ENCODE measurements around the gene UMODL1. TPM values are rescaled to one million over a fixed set of nuclear protein-coding genes. Genes with fewer than 3 reads are reported as not detected.

Gene UMODL1
- total and polyA plus RNA-seq, 9 donors, result 0.01 to 2.2 (median 0.24) TPM; not detected in 5

DNA sequence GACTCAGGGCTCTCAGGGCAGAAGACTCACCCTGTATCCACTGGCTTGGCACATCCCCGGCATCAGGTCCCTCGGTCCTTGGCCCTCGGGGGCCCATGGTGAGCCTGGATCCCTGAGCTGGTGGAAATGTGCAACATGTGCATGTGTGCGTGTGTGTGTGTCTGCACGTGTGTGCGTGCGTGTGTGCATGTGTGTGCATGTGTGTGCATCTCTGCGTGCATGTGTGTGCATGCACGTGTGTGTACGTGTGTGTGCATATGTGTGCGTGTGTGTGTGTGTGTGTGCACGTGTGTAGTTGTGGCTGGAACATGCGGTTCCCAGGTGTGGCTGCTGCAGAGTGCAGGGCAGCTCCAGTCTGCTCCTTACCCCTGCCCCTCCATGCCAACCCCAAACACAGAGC is 51.3 kb downstream of the UMODL1 start:
- Histone ChIP-seq H3K9me3 (no peaks in the 10 kb centered on the region), H3K4me1 (ENCODE audit: insufficient read depth) (no peaks in the 10 kb centered on the region), H3K27me3 (no peaks in the 10 kb centered on the region), H3K36me3 (no peaks in the 10 kb centered on the region), H3K4me3 (no peak overlapping the region), H3K27ac (no peak overlapping the region)
- intact Hi-C loops (cut with DNase I), result loop anchor here in 2 of 4 donors (2.0 to 5.0 kb wide), 2 partner anchors 514 to 520 kb away; no protein-coding TSS in a partner anchor
- DNase-seq, result no peak
- WGBS, 3 donors, result 76 to 87% (median 83%) methylated on average over 13 of the region's 13 CpGs
- TF ChIP-seq, protein P1, sequence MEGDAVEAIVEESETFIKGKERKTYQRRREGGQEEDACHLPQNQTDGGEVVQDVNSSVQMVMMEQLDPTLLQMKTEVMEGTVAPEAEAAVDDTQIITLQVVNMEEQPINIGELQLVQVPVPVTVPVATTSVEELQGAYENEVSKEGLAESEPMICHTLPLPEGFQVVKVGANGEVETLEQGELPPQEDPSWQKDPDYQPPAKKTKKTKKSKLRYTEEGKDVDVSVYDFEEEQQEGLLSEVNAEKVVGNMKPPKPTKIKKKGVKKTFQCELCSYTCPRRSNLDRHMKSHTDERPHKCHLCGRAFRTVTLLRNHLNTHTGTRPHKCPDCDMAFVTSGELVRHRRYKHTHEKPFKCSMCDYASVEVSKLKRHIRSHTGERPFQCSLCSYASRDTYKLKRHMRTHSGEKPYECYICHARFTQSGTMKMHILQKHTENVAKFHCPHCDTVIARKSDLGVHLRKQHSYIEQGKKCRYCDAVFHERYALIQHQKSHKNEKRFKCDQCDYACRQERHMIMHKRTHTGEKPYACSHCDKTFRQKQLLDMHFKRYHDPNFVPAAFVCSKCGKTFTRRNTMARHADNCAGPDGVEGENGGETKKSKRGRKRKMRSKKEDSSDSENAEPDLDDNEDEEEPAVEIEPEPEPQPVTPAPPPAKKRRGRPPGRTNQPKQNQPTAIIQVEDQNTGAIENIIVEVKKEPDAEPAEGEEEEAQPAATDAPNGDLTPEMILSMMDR (IDR thresholded peaks at IDR 0.05), result no peak
- TF ChIP-seq POLR2A (IDR thresholded peaks at IDR 0.05) (no peak), EP300 (IDR thresholded peaks at IDR 0.05) (no peak)

DNA sequence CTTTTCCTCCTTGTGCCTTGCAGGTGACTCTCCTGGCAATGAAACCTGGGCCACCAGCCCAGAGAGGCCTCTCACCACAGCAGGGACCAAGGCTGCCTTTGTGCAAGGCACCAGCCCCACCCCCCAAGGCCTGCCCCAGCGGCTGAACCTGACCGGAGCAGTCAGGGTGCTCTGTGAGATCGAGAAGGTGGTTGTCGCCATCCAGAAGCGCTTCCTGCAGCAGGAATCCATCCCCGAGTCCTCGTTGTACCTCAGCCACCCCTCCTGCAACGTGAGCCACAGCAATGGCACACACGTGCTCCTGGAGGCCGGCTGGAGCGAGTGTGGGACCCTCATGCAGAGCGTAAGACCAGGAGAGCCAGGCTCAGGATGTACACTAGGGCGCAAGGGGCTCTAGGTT is 51.7 kb downstream of the UMODL1 start:
- DNase-seq, result no peak
- no peaks in the 10 kb centered on the region for H3K27me3 ChIP-seq
- no peak overlapping the region for H3K27ac ChIP-seq
- intact Hi-C loops (cut with DNase I), result loop anchor here in 2 of 4 donors (2.0 to 5.0 kb wide), 2 partner anchors 514 to 521 kb away; no protein-coding TSS in a partner anchor
- no peak overlapping the region for H3K4me3 ChIP-seq
- H3K4me1 ChIP-seq (ENCODE audit: insufficient read depth), result no peaks in the 10 kb centered on the region
- 56 to 63% (median 59%) methylated on average over 13 of the region's 13 CpGs for WGBS, 3 donors
- H3K9me3 ChIP-seq, result no peaks in the 10 kb centered on the region
- H3K36me3 ChIP-seq, result no peaks in the 10 kb centered on the region
- no peak for TF ChIP-seq POLR2A (IDR thresholded peaks at IDR 0.05)
- no peak for TF ChIP-seq EP300 (IDR thresholded peaks at IDR 0.05)
- TF ChIP-seq, protein P1 (IDR thresholded peaks at IDR 0.05), result no peak

DNA sequence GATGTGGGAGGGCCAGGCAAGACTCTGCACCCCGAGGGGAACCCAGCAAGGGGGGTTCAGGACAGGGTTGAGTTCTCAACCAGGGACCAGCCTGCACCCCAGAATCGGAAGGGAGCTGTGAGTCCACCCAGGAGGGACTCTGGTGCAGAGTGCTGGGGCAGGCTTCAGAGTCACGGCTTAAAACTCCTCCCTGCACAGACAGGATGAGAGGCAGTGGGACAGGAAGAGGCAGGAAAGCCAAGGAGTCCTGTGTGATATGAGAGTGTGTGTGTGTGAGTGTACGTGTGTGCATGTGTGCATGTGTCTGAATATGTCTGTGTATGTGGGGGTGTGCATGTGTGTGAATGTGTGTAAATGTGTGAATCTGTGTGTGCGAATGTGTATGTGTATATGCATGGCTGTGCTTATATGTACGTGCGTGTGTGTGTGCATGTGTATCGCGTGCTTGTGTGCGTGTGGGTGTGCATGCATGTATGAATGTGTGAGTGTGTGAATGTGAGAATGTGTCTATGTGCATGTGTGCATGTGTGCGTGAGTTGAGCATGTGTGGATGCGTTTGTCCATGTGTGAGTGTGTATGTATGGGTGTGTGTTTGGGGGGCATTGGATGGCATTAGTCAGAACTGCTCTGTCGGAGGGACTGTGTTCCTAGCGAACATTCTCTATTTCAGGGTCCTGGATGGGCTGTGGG is 52.2 kb downstream of the UMODL1 start:
- Histone ChIP-seq H3K27ac (no peak overlapping the region), H3K27me3 (no peaks in the 10 kb centered on the region), H3K4me3 (no peak overlapping the region), H3K36me3 (no peaks in the 10 kb centered on the region), H3K4me1 (ENCODE audit: insufficient read depth) (no peaks in the 10 kb centered on the region), H3K9me3 (no peaks in the 10 kb centered on the region)
- no peak for TF ChIP-seq POLR2A (IDR thresholded peaks at IDR 0.05)
- TF ChIP-seq, protein P1 (IDR thresholded peaks at IDR 0.05), result no peak
- TF ChIP-seq EP300 (IDR thresholded peaks at IDR 0.05), result no peak
- DNase-seq, result no peak
- intact Hi-C loops (cut with DNase I), result loop anchor here in 2 of 4 donors (2.0 to 5.0 kb wide), 2 partner anchors 515 to 521 kb away; no protein-coding TSS in a partner anchor
- 82% methylated on average over 14 of the region's 14 CpGs for WGBS, 3 donors

DNA sequence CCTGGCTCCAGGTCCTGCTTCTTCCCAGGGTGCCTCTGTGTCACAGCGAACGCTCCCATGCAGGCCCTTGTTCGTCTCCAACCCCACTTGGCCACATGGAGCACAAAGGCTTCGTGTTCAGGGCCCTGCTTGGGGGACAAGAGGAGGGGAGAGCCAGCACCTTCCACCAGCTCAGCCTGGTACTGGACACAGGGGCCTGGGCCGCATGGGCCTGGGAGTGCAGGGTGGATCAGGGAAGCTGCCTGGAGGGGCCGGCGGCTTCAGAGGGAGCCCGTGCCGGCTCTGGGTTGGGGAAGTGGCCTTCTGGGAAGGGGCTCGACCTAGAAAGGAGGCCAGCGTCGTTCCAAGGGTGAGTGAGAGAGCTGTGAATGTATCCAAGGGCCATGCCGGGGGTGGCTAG is 53.0 kb downstream of the UMODL1 start:
- Histone ChIP-seq H3K27me3 (no peaks in the 10 kb centered on the region), H3K4me3 (no peak overlapping the region), H3K36me3 (no peaks in the 10 kb centered on the region), H3K4me1 (ENCODE audit: insufficient read depth) (no peaks in the 10 kb centered on the region), H3K27ac (no peak overlapping the region), H3K9me3 (no peaks in the 10 kb centered on the region)
- WGBS, 3 donors, result 83 to 90% (median 85%) methylated on average over 13 of the region's 13 CpGs
- intact Hi-C loops (cut with DNase I), result loop anchor here in 1 of 4 donors (5.0 kb wide), 1 partner anchor 522 kb away; no protein-coding TSS in a partner anchor
- DNase-seq, result no peak
- TF ChIP-seq EP300 (IDR thresholded peaks at IDR 0.05), result no peak
- TF ChIP-seq, protein P1 (IDR thresholded peaks at IDR 0.05), result no peak
- no peak for TF ChIP-seq POLR2A (IDR thresholded peaks at IDR 0.05)

Data from ovary (tissue), 9 donors.